Parathyroid adenoma (tissue), 2 donors: ENCODE data around the gene FOXA2.

Experiments
- H2AFZ ChIP-seq: fragments of 300-600 bp; sonication (generic); one replicate; pipeline ENCODE4 v1.7.0; 2017; ENCODE audit warnings: antibody characterized with exemption, mild to moderate bottlenecking
- H3K27ac ChIP-seq: fragments of 300-600 bp; sonication (generic); one replicate; pipeline ENCODE4 v1.7.0; 2017
- H3K27me3 ChIP-seq: fragments of 300-600 bp; sonication (generic); one replicate; pipeline ENCODE4 v1.7.0; 2017; ENCODE audit warnings: low read length; ENCODE audit not compliant: control insufficient read depth, insufficient read depth
- H3K36me3 ChIP-seq: fragments of 300-600 bp; sonication (generic); one replicate; pipeline ENCODE4 v1.7.0; 2017; ENCODE audit warnings: low read length; ENCODE audit not compliant: control insufficient read depth, insufficient read depth
- H3K4me1 ChIP-seq: fragments of 300-600 bp; sonication (generic); one replicate; pipeline ENCODE4 v1.7.0; 2017; ENCODE audit warnings: control low read depth
- H3K4me2 ChIP-seq: fragments of 300-600 bp; sonication (generic); one replicate; pipeline ENCODE4 v1.7.0; 2017; ENCODE audit warnings: low read length
- H3K4me3 ChIP-seq: fragments of 300-600 bp; sonication (generic); one replicate; pipeline ENCODE4 v1.7.0; 2017; ENCODE audit warnings: low read depth, low read length
- H3K79me2 ChIP-seq: fragments of 300-600 bp; sonication (generic); one replicate; pipeline ENCODE4 v1.7.0; 2017; ENCODE audit warnings: control low read depth
- H3K9ac ChIP-seq: fragments of 300-600 bp; sonication (generic); one replicate; pipeline ENCODE4 v1.7.0; 2017; ENCODE audit warnings: mild to moderate bottlenecking
- H3K9me3 ChIP-seq: fragments of 300-600 bp; sonication (generic); one replicate; pipeline ENCODE4 v1.7.0; 2017; ENCODE audit warnings: low read length; ENCODE audit not compliant: control insufficient read depth
- CTCF ChIP-seq: fragments of 300-600 bp; sonication (generic); IDR thresholded peaks from one replicate; pipeline ENCODE4 v1.7.0; 2017; ENCODE audit warnings: antibody characterized with exemption, mild to moderate bottlenecking
- donor health status: primary hyperparathyroidism.

The FOXA2 gene

GRCh38 chr20:22531756-22532155 lies 52.6 kb downstream of the FOXA2 start:
- Histone ChIP-seq H2AFZ (no peak overlapping the region), H3K27ac (no peak overlapping the region), H3K4me2 (no peak overlapping the region), H3K4me3 (no peak overlapping the region), H3K36me3 (no peaks in the 10 kb centered on the region), H3K27me3 (no peaks in the 10 kb centered on the region), H3K9ac (no peak overlapping the region), H3K79me2 (no peaks in the 10 kb centered on the region), H3K4me1 (no peaks in the 10 kb centered on the region), H3K9me3 (no peaks in the 10 kb centered on the region)
- no peak for TF ChIP-seq CTCF

- Histone ChIP-seq H3K27ac (no peak overlapping the region), H3K36me3 (no peaks in the 10 kb centered on the region), H3K9ac (no peak overlapping the region), H2AFZ (no peak overlapping the region), H3K79me2 (no peaks in the 10 kb centered on the region), H3K27me3 (no peaks in the 10 kb centered on the region), H3K4me1 (no peaks in the 10 kb centered on the region), H3K9me3 (no peaks in the 10 kb centered on the region), H3K4me3 (no peak overlapping the region), H3K4me2 (no peak overlapping the region)
- no peak for TF ChIP-seq CTCF
Measured at GRCh38 chr20:22531056-22531615, 53.2 kb downstream of the FOXA2 start.
